Common myeloid progenitor, CD34-positive (primary cell): ENCODE data around the gene SLC22A23.

ENCODE experiments used
- CTCF ChIA-PET: fragments of 350-600 bp; sonication (Branson Sonifier 250); formaldehyde crosslinking; loops from one replicate; lab custom pipeline; 2021; ENCODE audit warnings: antibody characterized with exemption; lab: Charles Lee
- POLR2A ChIA-PET: fragments of 350-600 bp; sonication (Branson Sonifier 250); formaldehyde crosslinking; loops from one replicate; lab custom pipeline; 2021; ENCODE audit warnings: antibody characterized with exemption; lab: Charles Lee
- DNase-seq, 3 donors: peaks; one replicate each; pipeline versions ENCODE4 v3.0.0 to v3.0.0-alpha.2; 2013
- H3K27ac ChIP-seq, 2 experiments: 1 replicate in 1 of 2; 2 replicates in 1 of 2; pipeline ENCODE4 v1.7.0; 2013; ENCODE audit warnings: inconsistent platforms in 2 of 2, low read length in 2 of 2, mild to moderate bottlenecking in 2 of 2, low read depth in 1 of 2, moderate library complexity in 1 of 2; ENCODE audit not compliant: severe bottlenecking in 2 of 2, insufficient read depth in 1 of 2, poor library complexity in 1 of 2
- H3K27me3 ChIP-seq, 5 experiments: replicated peaks in 2 of 5; 1 replicate in 3 of 5; 2 replicates in 2 of 5; pipeline versions ENCODE4 v1.6.1 to v1.7.0; 2013; ENCODE audit warnings: low read length in 4 of 5, mild to moderate bottlenecking in 2 of 5, moderate library complexity in 2 of 5, inconsistent platforms in 1 of 5; ENCODE audit not compliant: insufficient read depth in 5 of 5, control insufficient read depth in 4 of 5
- H3K36me3 ChIP-seq, 4 experiments: 1 replicate in 2 of 4; 2 replicates in 2 of 4; pipeline versions ENCODE4 v1.6.1 to v1.7.0; 2013; ENCODE audit warnings: low read length in 3 of 4, control low read depth in 1 of 4, mild to moderate bottlenecking in 1 of 4; ENCODE audit not compliant: control insufficient read depth in 4 of 4, insufficient read depth in 4 of 4
- H3K4me1 ChIP-seq, 4 experiments: 1 replicate in 3 of 4; 2 replicates in 1 of 4; pipeline versions ENCODE4 v1.6.1 to v1.7.1; 2013; ENCODE audit warnings: low read length in 3 of 4, mild to moderate bottlenecking in 3 of 4, control low read depth in 1 of 4, inconsistent platforms in 1 of 4, moderate library complexity in 1 of 4; ENCODE audit not compliant: control insufficient read depth in 4 of 4, insufficient read depth in 4 of 4; ENCODE audit errors: control extremely low read depth in 1 of 4
- H3K4me3 ChIP-seq, 7 experiments: 1 replicate in 4 of 7; 2 replicates in 3 of 7; pipeline versions ENCODE4 v1.5.1 to v1.7.0; 2013; ENCODE audit warnings: mild to moderate bottlenecking in 7 of 7, low read length in 6 of 7, moderate library complexity in 6 of 7, inconsistent platforms in 2 of 7, low read depth in 2 of 7, control low read depth in 1 of 7; ENCODE audit not compliant: insufficient read depth in 4 of 7, control insufficient read depth in 1 of 7; ENCODE audit errors: extremely low read depth in 1 of 7
- H3K9me3 ChIP-seq, 5 experiments: 1 replicate in 4 of 5; 2 replicates in 1 of 5; pipeline versions ENCODE4 v1.6.1 to v1.7.1; 2013; ENCODE audit warnings: low read length in 4 of 5, mild to moderate bottlenecking in 2 of 5, inconsistent platforms in 1 of 5, low read depth in 1 of 5, moderate library complexity in 1 of 5; ENCODE audit not compliant: control insufficient read depth in 4 of 5, insufficient read depth in 2 of 5; ENCODE audit errors: control extremely low read depth in 1 of 5
- WGBS: methylation state at CpG from one replicate; pipeline ENCODE4 v1.1.5; 2013; ENCODE audit not compliant: insufficient coverage; 5-methylcytosine and 5-hydroxymethylcytosine counted together

The SLC22A23 gene

DNA sequence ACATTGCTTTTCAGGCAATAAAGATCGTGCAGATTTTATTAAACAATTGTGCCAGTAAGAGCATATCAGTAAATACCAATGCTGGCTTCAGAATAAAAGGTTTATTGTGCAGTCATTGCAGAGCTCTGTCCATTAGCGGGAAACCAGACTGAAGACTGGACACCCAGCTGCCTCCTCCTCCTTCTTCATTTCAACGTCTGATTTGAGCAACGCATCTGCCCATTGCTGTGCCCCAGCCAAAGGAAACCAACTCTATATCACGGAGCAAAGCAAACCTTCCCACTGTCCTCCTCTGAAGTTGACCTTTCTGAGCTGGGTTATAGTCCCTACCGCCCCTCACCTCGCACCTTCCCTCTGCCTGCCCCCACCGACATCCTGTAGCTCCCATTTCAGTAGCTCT lies 80.8 kb downstream of the SLC22A23 start:
- Histone ChIP-seq H3K9me3 (no peaks in the 10 kb centered on the region), H3K4me3 (no peak overlapping the region), H3K27ac (no peak overlapping the region), H3K27me3 (no peaks in the 10 kb centered on the region), H3K4me1 (peaks cover 4 to 22% (median 12%) of the 10 kb centered on the region in 4 experiments), H3K36me3 (no peaks in the 10 kb centered on the region)
- ChIA-PET CTCF (no interaction called here), POLR2A (no interaction called here)
- 87% methylated on average over 8 of the region's 8 CpGs for WGBS
- DNase-seq = no peak

DNA sequence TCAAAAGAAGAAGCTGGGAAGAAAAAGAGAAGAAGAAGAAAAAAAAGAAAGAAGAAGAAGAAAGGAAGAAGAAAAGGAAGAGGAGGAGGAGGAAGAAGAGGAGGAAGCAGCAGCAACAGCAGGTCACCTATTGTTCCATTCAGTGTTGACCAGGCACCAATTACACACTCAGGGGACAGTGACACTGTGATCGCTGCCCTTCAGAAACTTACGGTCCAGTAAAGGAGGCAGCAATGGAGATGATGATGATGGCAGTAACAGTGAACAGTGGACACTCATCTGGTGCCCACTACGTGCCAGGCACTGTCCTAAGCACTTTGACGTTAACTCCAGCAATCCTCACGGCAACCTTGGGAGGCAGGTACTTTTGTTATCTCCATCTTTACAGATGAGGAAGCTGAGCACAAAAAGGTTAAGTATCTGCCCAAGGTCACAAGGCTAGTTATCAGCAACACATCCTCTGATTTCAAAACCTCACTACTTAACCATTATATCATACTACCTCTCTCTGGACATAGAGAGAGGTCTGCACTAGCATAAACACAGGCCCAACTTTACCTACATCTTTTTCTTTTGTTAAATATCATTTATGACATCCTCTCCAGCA lies 83.2 kb downstream of the SLC22A23 start:
- ChIA-PET POLR2A (no interaction called here), CTCF (no interaction called here)
- no peaks in the 10 kb centered on the region for H3K36me3 ChIP-seq
- WGBS = 96% methylated on average over 5 of the region's 5 CpGs
- peaks cover 4 to 29% (median 12%) of the 10 kb centered on the region in 4 experiments for H3K4me1 ChIP-seq
- no peak overlapping the region for H3K4me3 ChIP-seq
- H3K9me3 ChIP-seq = no peaks in the 10 kb centered on the region
- H3K27me3 ChIP-seq = no peaks in the 10 kb centered on the region
- H3K27ac ChIP-seq = no peak overlapping the region
- DNase-seq = no peak

DNA sequence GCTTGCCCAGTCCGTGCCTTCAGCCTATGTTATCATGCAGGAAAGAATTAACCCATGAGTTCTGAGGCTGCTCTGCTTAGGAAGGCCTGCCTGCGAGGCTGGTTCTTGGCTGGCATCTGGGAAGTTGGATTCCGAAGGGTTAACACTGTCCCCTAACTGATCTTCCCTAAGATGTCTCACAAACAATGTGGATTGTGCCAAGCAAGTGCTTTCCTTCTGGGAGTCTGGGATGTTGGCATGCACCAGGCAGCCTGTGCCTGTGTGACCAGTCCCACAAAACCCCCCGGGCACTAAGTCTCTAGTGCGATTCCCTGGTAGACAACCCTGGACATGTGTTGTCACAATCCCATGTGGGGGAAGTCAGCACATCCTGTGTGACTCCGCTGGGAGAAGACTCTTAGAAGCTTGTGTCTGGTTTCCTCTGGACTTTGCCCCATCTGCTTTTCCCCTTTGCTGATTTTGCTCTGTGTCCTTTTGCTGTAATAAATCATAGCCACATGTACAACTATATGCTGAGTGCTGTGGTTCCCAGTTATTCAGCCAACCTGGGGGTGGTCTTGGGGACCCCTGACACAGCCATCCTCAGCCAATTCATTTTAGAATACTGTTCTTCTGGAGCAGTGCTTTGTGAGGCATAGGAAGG lies 83.8 kb downstream of the SLC22A23 start:
- ChIA-PET POLR2A (no interaction called here), CTCF (no interaction called here)
- peaks cover 3 to 30% (median 9%) of the 10 kb centered on the region in 4 experiments for H3K4me1 ChIP-seq
- H3K27me3 ChIP-seq = no peaks in the 10 kb centered on the region
- no peak overlapping the region for H3K27ac ChIP-seq
- H3K36me3 ChIP-seq = no peaks in the 10 kb centered on the region
- H3K9me3 ChIP-seq = no peaks in the 10 kb centered on the region
- DNase-seq = no peak
- no peak overlapping the region for H3K4me3 ChIP-seq
- WGBS = 90% methylated on average over 5 of the region's 6 CpGs

DNA sequence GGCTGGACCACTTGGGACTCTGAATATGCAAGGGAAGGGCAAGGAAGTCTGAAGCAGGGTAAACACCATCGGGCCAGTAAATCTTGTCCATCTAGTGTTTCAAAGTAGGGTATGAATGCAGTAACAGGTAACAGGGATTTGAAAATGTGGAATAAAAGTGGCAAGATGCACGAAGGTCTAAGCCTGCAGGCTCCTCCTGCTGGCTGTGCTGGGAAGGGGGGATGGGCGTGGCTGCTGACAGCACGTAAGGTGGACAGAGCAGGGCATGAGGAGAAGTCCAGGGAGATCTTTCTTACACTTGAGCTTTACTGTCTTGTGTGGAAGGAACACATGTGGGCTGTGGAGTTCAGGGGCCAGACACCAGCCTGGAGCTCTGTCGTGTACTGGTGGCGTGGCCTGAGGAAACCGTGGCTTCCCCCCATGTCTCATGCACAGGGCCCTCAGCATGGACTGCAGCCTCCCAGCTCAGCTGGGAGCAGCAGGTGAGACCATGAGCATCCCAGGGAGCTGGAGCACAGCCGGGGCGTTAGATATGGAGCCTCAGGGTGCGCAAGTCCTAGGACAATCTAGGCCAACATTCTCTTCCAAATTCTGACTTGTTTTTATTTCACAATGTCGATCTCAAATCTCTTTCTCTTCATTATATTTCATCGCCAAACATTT lies 84.5 kb downstream of the SLC22A23 start:
- Histone ChIP-seq H3K36me3 (no peaks in the 10 kb centered on the region), H3K9me3 (no peaks in the 10 kb centered on the region), H3K27me3 (no peaks in the 10 kb centered on the region), H3K4me1 (peaks cover 5 to 28% (median 7%) of the 10 kb centered on the region in 4 experiments), H3K4me3 (no peak overlapping the region), H3K27ac (no peak overlapping the region)
- CTCF ChIA-PET = interaction anchor here (0.9 kb wide), 2 partner anchors 7 to 605 kb away, joined by 3 read pairs; no protein-coding TSS in a partner anchor
- DNase-seq = no peak
- 91% methylated on average over 12 of the region's 12 CpGs for WGBS
- POLR2A ChIA-PET = no interaction called here

DNA sequence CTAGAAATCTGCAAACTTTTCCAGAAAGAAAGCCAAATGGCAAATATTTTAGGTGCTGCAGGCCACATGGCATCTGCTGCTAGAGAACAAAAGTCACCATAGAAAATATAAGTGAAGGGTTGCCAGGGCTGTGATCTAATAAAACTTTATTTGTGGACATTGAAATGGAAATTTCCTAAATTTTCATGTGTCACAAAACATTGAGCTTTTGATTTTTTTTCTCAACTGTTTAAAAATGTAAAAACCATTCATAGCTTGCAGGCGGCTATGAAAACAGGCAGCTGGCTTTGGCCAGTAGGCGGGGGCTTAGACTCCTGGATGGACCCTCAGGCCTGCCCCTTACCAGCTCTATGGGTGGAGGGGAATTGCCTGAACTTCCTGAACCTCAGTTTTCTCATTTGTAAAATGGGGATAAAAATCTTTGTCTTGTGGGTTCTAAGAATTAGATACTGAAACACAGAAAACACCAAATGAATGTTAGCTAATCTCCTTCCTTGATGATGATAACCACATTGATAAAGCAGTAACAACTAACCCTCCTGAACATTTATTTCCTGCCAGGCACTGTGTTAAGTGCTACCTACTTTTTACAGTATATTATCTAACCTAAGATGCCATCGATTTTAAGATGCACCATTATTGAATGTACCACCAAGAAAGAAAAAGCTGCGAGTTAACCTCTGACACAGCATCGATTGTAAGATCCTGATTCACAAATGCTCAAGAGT lies 85.5 kb downstream of the SLC22A23 start:
- POLR2A ChIA-PET = no interaction called here
- CTCF ChIA-PET = interaction anchor here (0.9 to 1.0 kb wide), 3 partner anchors 8 to 606 kb away, joined by 3 to 4 read pairs (median 3); no protein-coding TSS in a partner anchor
- no CpG with 5 or more reads among the region's 5 CpGs for WGBS

DNA sequence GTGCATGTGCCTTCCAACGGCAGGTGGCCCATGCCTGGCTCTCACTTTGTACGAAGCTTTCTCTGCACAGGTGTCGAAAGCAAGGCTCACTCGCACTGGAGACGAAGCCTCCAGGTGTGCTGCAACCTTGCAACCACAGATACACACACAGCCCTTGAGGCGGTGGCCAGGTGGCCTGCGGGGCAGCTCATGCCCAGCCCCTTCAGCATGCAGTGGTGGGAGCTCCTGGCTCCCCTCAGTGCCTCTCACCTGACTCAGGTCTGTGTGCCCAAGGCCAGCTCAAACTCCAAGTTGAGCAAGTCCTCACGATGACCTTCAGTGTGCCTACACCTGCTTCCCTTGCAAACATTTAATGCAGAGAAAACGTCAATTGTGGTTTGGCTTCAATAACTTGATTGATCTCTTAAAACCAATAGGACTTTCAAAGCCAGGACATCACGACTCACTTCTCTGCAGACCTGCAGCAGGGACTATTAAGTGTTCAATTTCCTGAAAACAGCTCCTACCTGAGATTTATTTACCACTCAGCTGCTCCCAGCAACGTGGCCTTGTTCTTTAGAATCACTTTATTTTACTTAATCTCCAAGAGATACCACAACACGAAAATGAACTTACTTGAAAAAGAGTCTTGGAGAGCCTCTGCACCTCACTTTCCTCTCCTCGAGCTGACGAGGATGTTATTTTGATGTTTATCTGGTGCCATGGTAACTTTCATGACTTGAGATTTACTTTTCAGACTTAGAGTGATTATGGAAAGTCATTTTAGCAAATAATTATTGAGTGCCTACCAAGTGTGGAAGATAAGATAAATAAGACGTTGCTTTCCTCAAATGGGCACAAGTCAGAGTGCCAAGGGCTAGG lies 86.3 kb downstream of the SLC22A23 start:
- H3K4me1 ChIP-seq = peaks cover 5 to 29% (median 7%) of the 10 kb centered on the region in 4 experiments
- peak overlapping the region; percentile 26 to 63 for H3K27ac ChIP-seq
- DNase-seq = peak; percentile 65 to 87 (median 77)
- CTCF ChIA-PET = interaction anchor here (1.0 to 1.1 kb wide), 2 partner anchors 10 to 17 kb away, joined by 3 to 4 read pairs; no protein-coding TSS in a partner anchor
- WGBS = 89% methylated on average over 10 of the region's 15 CpGs
- no peaks in the 10 kb centered on the region for H3K36me3 ChIP-seq
- no peaks in the 10 kb centered on the region for H3K9me3 ChIP-seq
- H3K4me3 ChIP-seq = no peak overlapping the region
- H3K27me3 ChIP-seq = no peaks in the 10 kb centered on the region
- POLR2A ChIA-PET = interaction anchor here (0.8 kb wide), 1 partner anchor 16 kb away, joined by 3 read pairs; no protein-coding TSS in a partner anchor

More for the DNA sequence above, 85.5 kb downstream of the SLC22A23 start:
- no peak for DNase-seq
- H3K4me3 ChIP-seq = no peak overlapping the region
- H3K36me3 ChIP-seq = no peaks in the 10 kb centered on the region
- H3K4me1 ChIP-seq = peaks cover 5 to 29% (median 7%) of the 10 kb centered on the region in 4 experiments
- peak overlapping the region; percentile 26 to 63 for H3K27ac ChIP-seq
- no peaks in the 10 kb centered on the region for H3K9me3 ChIP-seq
- H3K27me3 ChIP-seq = no peaks in the 10 kb centered on the region
